Ovary (tissue), 9 donors: ENCODE results near the gene RNF19B. TPM values are rescaled to one million over a fixed set of nuclear protein-coding genes. Genes with fewer than 3 reads are reported as not detected.

ENCODE experiments used
- DNase-seq, 5 donors: peaks; one replicate each; pipeline ENCODE4 v3.0.0-alpha.2; 2019 to 2020
- H3K27ac ChIP-seq, 2 donors: fragments of 200-600 bp; one replicate each; pipeline versions ENCODE4 v1.5.1 to v1.8.0; 2019 to 2022
- H3K27me3 ChIP-seq: fragments of 200-600 bp; one replicate; pipeline ENCODE4 v1.8.0; 2022
- H3K36me3 ChIP-seq: fragments of 200-600 bp; sonication (generic); one replicate; pipeline ENCODE4 v1.5.1; 2019
- H3K4me1 ChIP-seq: one replicate; pipeline ENCODE4 v1.8.1; 2013; ENCODE audit warnings: mild to moderate bottlenecking, moderate library complexity; ENCODE audit not compliant: insufficient read depth
- H3K4me3 ChIP-seq: fragments of 200-600 bp; sonication (generic); one replicate; pipeline ENCODE4 v1.5.1; 2017
- H3K9me3 ChIP-seq, 2 donors: fragments of 200-600 bp in 1 of 2; sonication (generic) in 1 of 2; one replicate each; pipeline versions ENCODE4 v1.5.1 to v1.8.1; 2013 to 2019; ENCODE audit warnings: mild to moderate bottlenecking in 1 of 2, moderate library complexity in 1 of 2
- EP300 ChIP-seq: sonication (generic); formaldehyde crosslinking; IDR thresholded peaks from one replicate; pipeline ENCODE4 v1.6.1; 2017; ENCODE audit warnings: antibody characterized with exemption
- POLR2A ChIP-seq: fragments of 450-650 bp; IDR thresholded peaks from one replicate; pipeline ENCODE4 v1.6.1; 2017; ENCODE audit warnings: antibody characterized with exemption, mild to moderate bottlenecking, moderate library complexity
- WGBS, 3 donors: extraction: QIAGEN DNeasy Blood & Tissue Kit in 1 of 3; methylation state at CpG; one replicate each; pipeline versions ENCODE4 v1.1.5 to v1.1.7; 2013 to 2017; 5-methylcytosine and 5-hydroxymethylcytosine counted together
- intact Hi-C, 4 donors: fragments of 100-400 bp; cut with DNase I; formaldehyde crosslinking; loops; one replicate each; pipeline versions ENCODE4 v1.11.0 to v1.15.1; 2022 to 2023
- polyA plus RNA-seq, 2 donors: library from polyadenylated mRNA; stranded (reverse); fragments of 200-250 nt in 1 of 2; fragments of 350-450 nt in 1 of 2; fragmentation: Illumina TruSeq in 1 of 2; extraction: RNeasy Lipid Tissue Mini Kit (QIAGEN cat#74804) in 1 of 2; gene quantifications; one replicate each; pipeline ENCODE4 v1.2.3, GENCODE V29; 2013 to 2014
- total RNA-seq, 7 donors: library from RNA; depleted of rRNA in 2 of 7; stranded (reverse); fragments of >200 nt in 2 of 7; fragmentation: NEBNext Ultra II Directional in 3 of 7; extraction: Animal tissue kit (Norgen Biotek cat#: 25700) in 3 of 7; gene quantifications; one replicate each; pipeline versions ENCODE4 v1.1.0 to v1.2.4, GENCODE V29; 2016 to 2023
- TF ChIP-seq, protein P1 (sequence below), 3 donors: fragments of 450-650 bp in 2 of 3; fragments of 200-600 bp in 1 of 3; IDR thresholded peaks; one replicate each; pipeline versions ENCODE4 v1.5.1 to v1.8.0; 2016 to 2022; ENCODE audit warnings: antibody characterized with exemption in 3 of 3, mild to moderate bottlenecking in 1 of 3
- donor health status: DM: no; HTN: no; CAD: no; lungs with moderate emphysema.
- donor health status: DM: no; HTN: no; CAD: no.
- donor health status: Bipolar disorder and iron deficiency.
- donor health status: DM: yes; HTN: yes; CAD: no.
- donor health status: DM: no; HTN: no; CAD: no.
- donor health status: DM: yes; HTN: yes; CAD: no.

The RNF19B gene
- total and polyA plus RNA-seq, 9 donors: 11.2 to 38.0 (median 15.0) TPM

DNA sequence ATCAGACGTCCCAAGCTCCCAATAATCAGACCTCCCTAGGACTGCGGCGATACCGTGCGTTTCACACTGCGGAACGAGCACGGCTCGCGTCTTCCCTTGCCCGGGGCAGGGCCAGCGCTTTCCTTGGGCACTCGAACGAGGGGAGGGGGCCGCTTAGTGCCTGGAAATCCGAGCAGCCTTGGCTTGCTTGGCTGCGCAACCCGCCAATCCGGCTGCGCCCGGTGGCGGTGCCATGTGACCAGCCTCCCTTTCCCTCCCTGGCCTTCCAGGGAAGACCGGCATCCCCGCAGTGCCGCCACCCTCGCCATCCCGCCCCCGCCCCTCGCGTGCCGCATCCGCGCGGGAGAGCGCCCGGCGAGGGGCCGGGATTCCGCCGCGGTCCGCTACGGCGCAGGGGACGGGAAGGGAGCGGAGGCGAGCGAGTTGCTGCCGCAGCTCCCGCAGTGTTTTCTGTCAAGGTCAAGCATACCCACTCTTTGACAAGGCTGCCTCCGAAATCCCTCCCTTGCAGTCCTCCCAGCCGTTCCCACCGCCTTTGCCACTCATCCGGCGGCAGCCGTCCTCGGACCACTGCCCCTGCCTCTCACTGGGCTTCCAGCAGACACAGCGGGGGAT is 8.3 kb upstream of the RNF19B start:
- Histone ChIP-seq H3K27me3 (no peaks in the 10 kb centered on the region), H3K36me3 (no peaks in the 10 kb centered on the region), H3K4me3 (peak overlapping the region; percentile 48), H3K4me1 (no peaks in the 10 kb centered on the region), H3K9me3 (no peaks in the 10 kb centered on the region), H3K27ac (peak overlapping the region in 1 of 2 donors; percentile 44)
- WGBS, 3 donors: 0 to 1% (median 1%) methylated on average over 55 to 58 of the region's 58 CpGs
- DNase-seq: peak; percentile 41 to 64 (median 57)
- TF ChIP-seq POLR2A: no peak
- TF ChIP-seq, protein P1, sequence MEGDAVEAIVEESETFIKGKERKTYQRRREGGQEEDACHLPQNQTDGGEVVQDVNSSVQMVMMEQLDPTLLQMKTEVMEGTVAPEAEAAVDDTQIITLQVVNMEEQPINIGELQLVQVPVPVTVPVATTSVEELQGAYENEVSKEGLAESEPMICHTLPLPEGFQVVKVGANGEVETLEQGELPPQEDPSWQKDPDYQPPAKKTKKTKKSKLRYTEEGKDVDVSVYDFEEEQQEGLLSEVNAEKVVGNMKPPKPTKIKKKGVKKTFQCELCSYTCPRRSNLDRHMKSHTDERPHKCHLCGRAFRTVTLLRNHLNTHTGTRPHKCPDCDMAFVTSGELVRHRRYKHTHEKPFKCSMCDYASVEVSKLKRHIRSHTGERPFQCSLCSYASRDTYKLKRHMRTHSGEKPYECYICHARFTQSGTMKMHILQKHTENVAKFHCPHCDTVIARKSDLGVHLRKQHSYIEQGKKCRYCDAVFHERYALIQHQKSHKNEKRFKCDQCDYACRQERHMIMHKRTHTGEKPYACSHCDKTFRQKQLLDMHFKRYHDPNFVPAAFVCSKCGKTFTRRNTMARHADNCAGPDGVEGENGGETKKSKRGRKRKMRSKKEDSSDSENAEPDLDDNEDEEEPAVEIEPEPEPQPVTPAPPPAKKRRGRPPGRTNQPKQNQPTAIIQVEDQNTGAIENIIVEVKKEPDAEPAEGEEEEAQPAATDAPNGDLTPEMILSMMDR (IDR thresholded peaks at IDR 0.05): no peak
- TF ChIP-seq EP300: no peak
- intact Hi-C loops: no loop called here

DNA sequence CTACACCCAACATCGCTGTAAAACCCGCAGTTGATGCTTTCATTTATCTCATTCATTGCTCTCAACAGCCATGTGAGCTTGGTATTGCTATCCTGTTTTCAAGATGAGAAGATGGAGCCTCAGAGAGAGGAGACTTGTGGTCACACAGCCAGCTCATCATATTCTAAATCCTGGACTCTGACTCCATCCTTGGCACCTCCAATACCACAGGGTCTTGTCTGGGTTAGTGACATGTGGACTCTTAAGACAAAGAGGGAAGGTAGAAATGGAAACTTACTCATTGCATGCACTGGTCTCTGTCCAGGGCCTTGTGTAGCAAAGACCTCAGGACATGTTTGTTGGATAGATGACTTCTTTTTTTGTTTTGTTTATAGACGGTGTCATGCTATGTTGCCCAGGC is 7.0 kb upstream of the RNF19B start:
- WGBS, 3 donors: 87 to 91% (median 89%) methylated on average over 3 of the region's 3 CpGs
- intact Hi-C loops: no loop called here
- DNase-seq: no peak
- no peak overlapping the region for H3K4me3 ChIP-seq
- H3K4me1 ChIP-seq: no peaks in the 10 kb centered on the region
- no peaks in the 10 kb centered on the region for H3K9me3 ChIP-seq
- no peaks in the 10 kb centered on the region for H3K36me3 ChIP-seq
- H3K27ac ChIP-seq: no peak overlapping the region
- TF ChIP-seq EP300 (no peak), POLR2A (no peak)
- TF ChIP-seq, protein P1 (IDR thresholded peaks at IDR 0.05): no peak
- H3K27me3 ChIP-seq: no peaks in the 10 kb centered on the region

DNA sequence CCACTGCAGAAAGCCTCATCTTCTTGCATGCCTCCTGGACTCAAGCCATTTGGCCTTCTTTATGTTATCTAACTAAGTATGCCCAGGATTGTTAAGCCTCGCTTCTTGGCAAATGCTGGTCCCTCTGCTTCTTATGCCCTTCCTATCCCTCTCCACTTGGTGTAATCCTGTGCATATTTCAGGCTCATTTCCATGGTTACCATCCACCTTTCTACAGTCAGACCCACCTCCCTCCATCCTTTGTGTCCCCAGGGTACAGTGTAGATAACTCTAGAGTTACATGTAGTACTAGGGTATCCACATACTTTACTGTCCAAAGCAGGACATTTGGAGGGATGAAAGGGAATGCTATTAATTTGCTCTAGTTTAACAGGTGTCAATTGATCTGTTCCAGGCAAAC is 6.5 kb upstream of the RNF19B start:
- H3K36me3 ChIP-seq: no peaks in the 10 kb centered on the region
- no peak overlapping the region for H3K4me3 ChIP-seq
- 92 to 97% (median 97%) methylated on average over 1 of the region's 1 CpG for WGBS, 3 donors
- no peaks in the 10 kb centered on the region for H3K9me3 ChIP-seq
- DNase-seq: no peak
- no peak overlapping the region for H3K27ac ChIP-seq
- no peaks in the 10 kb centered on the region for H3K27me3 ChIP-seq
- intact Hi-C loops: no loop called here
- H3K4me1 ChIP-seq: no peaks in the 10 kb centered on the region
- TF ChIP-seq POLR2A (no peak), EP300 (no peak)
- TF ChIP-seq, protein P1 (IDR thresholded peaks at IDR 0.05): no peak

DNA sequence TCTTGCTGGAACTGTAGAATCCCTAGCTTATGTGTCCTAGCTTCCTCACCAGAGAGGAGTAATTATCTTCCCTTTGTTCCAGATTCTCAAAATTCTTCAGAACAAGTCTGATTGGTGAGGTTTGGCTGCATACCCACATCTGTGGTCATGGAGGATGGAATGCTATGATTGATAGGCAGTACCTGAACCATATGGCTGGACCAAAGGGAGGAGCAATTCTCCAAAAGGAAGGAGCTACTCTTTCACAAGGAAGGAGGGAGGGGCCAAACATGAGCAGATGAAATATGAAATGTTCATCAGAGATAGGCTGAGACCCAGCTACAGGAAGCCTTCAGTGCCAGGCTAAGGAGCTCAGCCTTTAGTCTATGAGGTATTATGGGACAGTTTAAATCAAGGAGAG is 5.0 kb upstream of the RNF19B start:
- no peaks in the 10 kb centered on the region for H3K36me3 ChIP-seq
- TF ChIP-seq, protein P1 (IDR thresholded peaks at IDR 0.05): no peak
- TF ChIP-seq POLR2A (no peak), EP300 (no peak)
- intact Hi-C loops: no loop called here
- no peak overlapping the region for H3K27ac ChIP-seq
- H3K4me1 ChIP-seq: no peaks in the 10 kb centered on the region
- no peak overlapping the region for H3K4me3 ChIP-seq
- H3K9me3 ChIP-seq: no peaks in the 10 kb centered on the region
- no peak for DNase-seq
- H3K27me3 ChIP-seq: no peaks in the 10 kb centered on the region
